IMR-90 (cell line): ENCODE measurements around the gene COL7A1. TPM values are rescaled to one million over a fixed set of nuclear protein-coding genes. Genes with fewer than 3 reads are reported as not detected.

Experiments used
- ATAC-seq: fragments of 200-7000 bp; cut with Tn5 transposase; 2 replicates; pipeline ENCODE4 v1.9.1; 2020; ENCODE audit warnings: low read depth, mild to moderate bottlenecking, moderate library complexity
- BruUV-seq: library from RNA; stranded (reverse); fragments of 400-500 nt; replicated peaks from 2 replicates; lab custom pipeline; 2021; lab: Mats Ljungman, UMichigan
- CTCF ChIA-PET: fragments of 300-600 bp; formaldehyde crosslinking; extraction: SDS; loops from one replicate; lab custom pipeline; 2021; ENCODE audit warnings: antibody characterized with exemption; lab: Yijun Ruan, JAX
- POLR2A ChIA-PET: fragments of 300-600 bp; sonication (Branson Sonifier 250); formaldehyde crosslinking; loops from one replicate; lab custom pipeline; 2022; ENCODE audit warnings: antibody characterized with exemption; ENCODE audit not compliant: unreplicated experiment; lab: Charles Lee
- DNase-seq: peaks from one replicate; pipeline ENCODE4 v3.0.0; 2013
- H2AFZ ChIP-seq: replicated peaks from 2 replicates; pipeline ENCODE3; 2013; ENCODE audit warnings: low read length, mild to moderate bottlenecking; ENCODE audit not compliant: poor library complexity
- H2AK5ac ChIP-seq: 2 replicates; pipeline ENCODE4 v1.6.1; 2013; ENCODE audit warnings: low read depth, low read length, inconsistent platforms
- H2AK9ac ChIP-seq: replicated peaks from 2 replicates; pipeline ENCODE3; 2013; ENCODE audit warnings: mild to moderate bottlenecking, low read depth, low read length, moderate library complexity; ENCODE audit not compliant: poor library complexity
- H2BK120ac ChIP-seq: 2 replicates; pipeline ENCODE4 v1.6.1; 2013; ENCODE audit warnings: low read depth, low read length, inconsistent platforms
- H2BK15ac ChIP-seq: 3 replicates; pipeline ENCODE4 v1.6.1; 2013; ENCODE audit warnings: low read depth, low read length, inconsistent platforms
- H2BK20ac ChIP-seq: 2 replicates; pipeline ENCODE4 v1.6.1; 2013; ENCODE audit warnings: low read depth, mild to moderate bottlenecking, inconsistent platforms, low read length, moderate library complexity
- H2BK5ac ChIP-seq: 2 replicates; pipeline ENCODE4 v1.6.1; 2013; ENCODE audit warnings: mild to moderate bottlenecking, low read depth, low read length, inconsistent platforms; ENCODE audit not compliant: poor library complexity, severe bottlenecking
- H3K14ac ChIP-seq: replicated peaks from 2 replicates; pipeline ENCODE4 v1.6.1; 2013; ENCODE audit warnings: low read depth, low read length, inconsistent platforms
- H3K18ac ChIP-seq: 2 replicates; pipeline ENCODE4 v1.6.1; 2013; ENCODE audit warnings: low read depth, low read length, control low read depth
- H3K23ac ChIP-seq: 2 replicates; pipeline ENCODE4 v1.6.1; 2013; ENCODE audit warnings: low read depth, low read length, inconsistent platforms
- H3K27ac ChIP-seq: 2 replicates; pipeline ENCODE4 v1.5.1; 2013; ENCODE audit warnings: mild to moderate bottlenecking, control low read depth, low read length; ENCODE audit not compliant: insufficient read depth
- H3K27me3 ChIP-seq: 2 replicates; pipeline ENCODE4 v1.6.1; 2013; ENCODE audit warnings: low read length; ENCODE audit not compliant: control insufficient read depth, insufficient read depth
- H3K36me3 ChIP-seq: 2 replicates; pipeline ENCODE4 v1.6.1; 2013; ENCODE audit warnings: low read length, mixed read lengths; ENCODE audit not compliant: control insufficient read depth, insufficient read depth
- H3K4ac ChIP-seq: 2 replicates; pipeline ENCODE4 v1.6.1; 2013; ENCODE audit warnings: low read depth, low read length, inconsistent platforms
- H3K4me1 ChIP-seq: 2 replicates; pipeline ENCODE4 v1.6.1; 2013; ENCODE audit warnings: low read length, mixed read lengths; ENCODE audit not compliant: control insufficient read depth, insufficient read depth
- H3K4me2 ChIP-seq: 2 replicates; pipeline ENCODE4 v1.6.1; 2013; ENCODE audit warnings: low read depth, mild to moderate bottlenecking, control low read depth, low read length, moderate library complexity
- H3K4me3 ChIP-seq: 2 replicates; pipeline ENCODE4 v1.5.1; 2013; ENCODE audit warnings: low read depth, mild to moderate bottlenecking, control low read depth, low read length, moderate library complexity; ENCODE audit not compliant: insufficient read depth
- H3K56ac ChIP-seq: 2 replicates; pipeline ENCODE4 v1.6.1; 2013; ENCODE audit warnings: low read length, inconsistent platforms; ENCODE audit not compliant: insufficient read depth; ENCODE audit errors: extremely low read depth
- H3K79me1 ChIP-seq, 2 experiments: 2 replicates each; pipeline ENCODE4 v1.6.1; 2013; ENCODE audit warnings: low read length in 2 of 2, inconsistent platforms in 1 of 2, low read depth in 1 of 2
- H3K9ac ChIP-seq: 2 replicates; pipeline ENCODE4 v1.6.1; 2013; ENCODE audit warnings: low read depth, low read length, control low read depth
- H3K9me1 ChIP-seq: 2 replicates; pipeline ENCODE4 v1.6.1; 2013; ENCODE audit warnings: low read length, inconsistent platforms; ENCODE audit not compliant: insufficient read depth
- H3K9me3 ChIP-seq: 2 replicates; pipeline ENCODE4 v1.6.1; 2013; ENCODE audit warnings: low read length; ENCODE audit not compliant: control insufficient read depth, insufficient read depth
- H4K20me1 ChIP-seq: 2 replicates; pipeline ENCODE4 v1.6.1; 2013; ENCODE audit warnings: low read length, inconsistent platforms; ENCODE audit not compliant: insufficient read depth
- H4K5ac ChIP-seq: 2 replicates; pipeline ENCODE4 v1.6.1; 2013; ENCODE audit warnings: mild to moderate bottlenecking, low read depth, low read length, control low read depth
- H4K8ac ChIP-seq, 2 experiments: 2 replicates each; pipeline ENCODE4 v1.6.1; 2013; ENCODE audit warnings: low read depth in 2 of 2, low read length in 2 of 2, control low read depth in 1 of 2, inconsistent platforms in 1 of 2
- H4K91ac ChIP-seq: 2 replicates; pipeline ENCODE4 v1.6.1; 2013; ENCODE audit warnings: low read depth, low read length, inconsistent platforms; ENCODE audit not compliant: insufficient read depth
- CHD1 ChIP-seq: IDR thresholded peaks from 2 replicates; pipeline ENCODE4 v1.6.1; 2012; ENCODE audit warnings: low read depth, low read length, improper control_type of control experiment
- MAFK ChIP-seq: IDR thresholded peaks from 2 replicates; pipeline ENCODE4 v1.6.1; 2012; ENCODE audit warnings: low read depth, low read length, improper control_type of control experiment
- MXI1 ChIP-seq: IDR thresholded peaks from 2 replicates; pipeline ENCODE4 v1.6.1; 2012; ENCODE audit warnings: low read depth, mild to moderate bottlenecking, low read length, moderate library complexity, borderline replicate concordance
- NFE2L2 ChIP-seq: fragments of 150-350 bp; IDR thresholded peaks from 2 replicates; pipeline ENCODE4 v1.6.1; 2016; ENCODE audit warnings: low read depth, mild to moderate bottlenecking, low read length
- POLR2A ChIP-seq: IDR thresholded peaks from 2 replicates; pipeline ENCODE4 v1.6.1; 2012; ENCODE audit warnings: mild to moderate bottlenecking, low read depth, low read length
- RAD21 ChIP-seq: IDR thresholded peaks from 2 replicates; pipeline ENCODE4 v1.6.1; 2012; ENCODE audit warnings: low read length, improper control_type of control experiment
- RCOR1 ChIP-seq: IDR thresholded peaks from 2 replicates; pipeline ENCODE4 v1.6.1; 2012; ENCODE audit warnings: mild to moderate bottlenecking, low read length, improper control_type of control experiment; ENCODE audit not compliant: insufficient replicate concordance
- RFX5 ChIP-seq: IDR thresholded peaks from 2 replicates; pipeline ENCODE4 v1.8.0; 2012; ENCODE audit warnings: low read depth, mild to moderate bottlenecking, low read length, moderate library complexity
- SMC3 ChIP-seq: fragments of 150-350 bp; IDR thresholded peaks from 2 replicates; pipeline ENCODE4 v1.6.1; 2016; ENCODE audit warnings: low read depth, mild to moderate bottlenecking, antibody characterized with exemption, low read length, moderate library complexity
- WGBS, 2 experiments: methylation state at CpG; one replicate each; pipeline versions ENCODE4 v1.1.5 to v1.1.7; 2013; ENCODE audit warnings: missing lambda C conversion rate in 2 of 2; ENCODE audit not compliant: insufficient read length in 1 of 2; ENCODE audit errors: extremely low coverage in 2 of 2; 5-methylcytosine and 5-hydroxymethylcytosine counted together
- dilution Hi-C: fragments of 300-500 bp; cut with HindIII; formaldehyde crosslinking; loops from one replicate; pipeline ENCODE4 v1.14.3; 2018; ENCODE audit warnings: low sequenced_read_pairs; ENCODE audit not compliant: unreplicated experiment
- in situ Hi-C: fragments of 300-500 bp; cut with MboI; formaldehyde crosslinking; loops from 3 replicates; pipeline ENCODE4 v1.14.3; 2019; ENCODE audit warnings: low sequenced_read_pairs, inconsistent platforms, mixed read lengths
- intact Hi-C: fragments of 100-400 bp; cut with micrococcal nuclease; formaldehyde crosslinking; loops from 2 replicates; pipeline ENCODE4 v1.10.0; 2022
- polyA plus RNA-seq, 3 experiments: library from polyadenylated mRNA; depleted of rRNA; stranded (reverse); fragments of >200 nt; gene quantifications; 2 replicates each; pipeline ENCODE4 v1.2.3, GENCODE V29; 2012; ENCODE audit warnings: low replicate concordance in 1 of 3
- total RNA-seq: library from RNA; depleted of rRNA; stranded (reverse); fragments of >200 nt; gene quantifications from 2 replicates; pipeline ENCODE4 v1.2.3, GENCODE V29; 2012

Gene COL7A1
- total and polyA plus RNA-seq, 2 of the 4 experiments (the other 2 are of a cell fraction) = 4.1 to 20.3 TPM

- H3K23ac ChIP-seq = no peak overlapping the region
- H3K18ac ChIP-seq = no peak overlapping the region
- H3K14ac ChIP-seq = no peak overlapping the region
- H2AFZ ChIP-seq = no peak overlapping the region
- ChIA-PET POLR2A (no interaction called here), CTCF (interaction anchor here (1.0 kb wide), 1 partner anchor 119 kb away, joined by 6 read pairs; no protein-coding TSS in a partner anchor)
- H2AK5ac ChIP-seq = peak overlapping the region; percentile 5
- no peak overlapping the region for H4K91ac ChIP-seq
- no peak overlapping the region for H2AK9ac ChIP-seq
- peak overlapping the region; percentile 75; the same call in 1 of the 2 replicates for H3K9ac ChIP-seq
- H3K9me3 ChIP-seq = no peaks in the 10 kb centered on the region
- DNase-seq (no peak), ATAC-seq (no peak)
- H3K4me3 ChIP-seq = peak overlapping the region; percentile 67; the same call in 1 of the 2 replicates
- BruUV-seq = no TSS peak
- dilution Hi-C loops = no loop called here
- no peak overlapping the region for H2BK5ac ChIP-seq
- TF ChIP-seq POLR2A (no peak), RAD21 (no peak), NFE2L2 (no peak), RCOR1 (no peak), CHD1 (no peak), MXI1 (no peak), SMC3 (no peak), RFX5 (no peak), MAFK (no peak)
- no peak overlapping the region for H3K4ac ChIP-seq
- 100% methylated on average over 1 of the region's 10 CpGs; no CpG with 5 or more reads in 1 of the 2 experiments for WGBS, 2 experiments
- no peak overlapping the region for H4K5ac ChIP-seq
- H3K9me1 ChIP-seq = peaks cover 16% of the 10 kb centered on the region
- H3K79me1 ChIP-seq = peaks cover 21 to 61% of the 10 kb centered on the region in 2 experiments
- no peak overlapping the region for H3K56ac ChIP-seq
- no peak overlapping the region for H3K27ac ChIP-seq
- H3K4me1 ChIP-seq = peaks cover 22% of the 10 kb centered on the region
- in situ Hi-C loops = loop anchor here (5.0 kb wide), 1 partner anchor 88 kb away; a partner anchor contains a TSS
- peak overlapping the region; percentile 62 for H3K4me2 ChIP-seq
- no peak overlapping the region; a peak in 2 of 4 replicates for H4K8ac ChIP-seq
- H2BK20ac ChIP-seq = no peak overlapping the region
- no peaks in the 10 kb centered on the region for H3K27me3 ChIP-seq
- intact Hi-C loops = no loop called here
- H3K36me3 ChIP-seq = no peaks in the 10 kb centered on the region
- H2BK120ac ChIP-seq = no peak overlapping the region
- no peak overlapping the region for H2BK15ac ChIP-seq
- peaks cover 14% of the 10 kb centered on the region; the same call in 1 of the 2 replicates for H4K20me1 ChIP-seq
These were observed 39.7 kb downstream of the COL7A1 start for GRCh38 chr3:48555231-48555948.
